ENCODE results near the gene KCTD20. TPM values are rescaled to one million over a fixed set of nuclear protein-coding genes. Genes with fewer than 3 reads are reported as not detected.

KCTD20 gene
- total RNA-seq, 1 experiment from 2014 or later: 23.7 TPM

GRCh38 chr6:36413489-36414480 is 29.0 kb upstream of the KCTD20 start:
- TF ChIP-seq, protein P1, sequence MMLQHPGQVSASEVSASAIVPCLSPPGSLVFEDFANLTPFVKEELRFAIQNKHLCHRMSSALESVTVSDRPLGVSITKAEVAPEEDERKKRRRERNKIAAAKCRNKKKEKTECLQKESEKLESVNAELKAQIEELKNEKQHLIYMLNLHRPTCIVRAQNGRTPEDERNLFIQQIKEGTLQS (IDR thresholded peaks at IDR 0.05): no peak
- no peak for TF ChIP-seq FOSL1 (IDR thresholded peaks at IDR 0.05; ENCODE audit: low read depth)
- no peak for TF ChIP-seq EGR1 (IDR thresholded peaks at IDR 0.05; ENCODE audit: low read depth)
- TF ChIP-seq ZBTB33 (IDR thresholded peaks at IDR 0.05; ENCODE audit: extremely low read depth, insufficient replicate concordance, low read length): no peak
- TF ChIP-seq TCF7L2 (IDR thresholded peaks at IDR 0.05; ENCODE audit: borderline replicate concordance, extremely low read depth, insufficient read depth, insufficient read length): no peak
- no peak for TF ChIP-seq YY1 (IDR thresholded peaks at IDR 0.05; ENCODE audit: extremely low read depth, insufficient replicate concordance, low read depth, low read length)
- TF ChIP-seq ZFX (IDR thresholded peaks at IDR 0.05): no peak
- TF ChIP-seq ELF1 (IDR thresholded peaks at IDR 0.05; ENCODE audit: borderline replicate concordance, low read depth): no peak
- TF ChIP-seq SP1 (IDR thresholded peaks at IDR 0.05; ENCODE audit: low read depth): no peak
- TF ChIP-seq POLR2AphosphoS5 (IDR thresholded peaks at IDR 0.05; ENCODE audit: low read depth, low read length): no peak
- ATAC-seq (no peak), DNase-seq (ENCODE audit: low read depth, low spot score) (no peak)
- peaks cover 0 to 5% of the 10 kb centered on the region in 2 experiments; a peak in 1 of 4 replicates for H3K4me1 ChIP-seq (ENCODE audit: control insufficient read depth in 1 of 2, insufficient read depth in 2 of 2, low read length in 2 of 2)
- no TSS peak for BruUV-seq (replicated peaks)
- H3K9me3 ChIP-seq (ENCODE audit: control insufficient read depth in 1 of 2, insufficient read depth in 1 of 2, low read depth in 1 of 2, low read length in 2 of 2): peaks cover 0 to 3% of the 10 kb centered on the region in 2 experiments; a peak in 1 of 4 replicates
- no peak overlapping the region for H3K4me3 ChIP-seq (replicated peaks in 1 of 2; ENCODE audit: low read depth in 1 of 2, low read length in 2 of 2)
- POLR2A ChIA-PET: no interaction called here
- H3K4me2 ChIP-seq (ENCODE audit: low read length): no peak overlapping the region
- intact Hi-C loops (cut with micrococcal nuclease): no loop called here
- no peak overlapping the region for H3K27ac ChIP-seq (ENCODE audit: low read depth, low read length)
- no peaks in the 10 kb centered on the region for H3K79me2 ChIP-seq (ENCODE audit: insufficient read depth, low read length)
- H3K27me3 ChIP-seq (ENCODE audit: insufficient read depth, low read length): no peaks in the 10 kb centered on the region
- CTCF ChIA-PET: no interaction called here
- no peaks in the 10 kb centered on the region for H3K9me2 ChIP-seq (ENCODE audit: insufficient read depth)
- H2AFZ ChIP-seq (ENCODE audit: low read depth, low read length, poor library complexity, severe bottlenecking): no peak overlapping the region
- RAD21 ChIA-PET (ENCODE audit: low non-redundant PET in 1 of 2, low total read pairs in 2 of 2, uncharacterized antibody in 2 of 2, unreplicated experiment in 2 of 2): no interaction called here
- H3K9ac ChIP-seq (ENCODE audit: low read length): no peak overlapping the region
- H3K36me3 ChIP-seq (ENCODE audit: control insufficient read depth in 1 of 2, insufficient read depth in 2 of 2, low read length in 2 of 2): no peaks in the 10 kb centered on the region
- no peaks in the 10 kb centered on the region for H4K20me1 ChIP-seq (ENCODE audit: insufficient read depth)

All from HCT116 (cell line).